Astrocyte (in vitro differentiated cells and primary cell): ENCODE results near the gene OR2A2. TPM values are rescaled to one million over a fixed set of nuclear protein-coding genes. Genes with fewer than 3 reads are reported as not detected.

Experiments used
- DNase-seq: peaks from one replicate; pipeline ENCODE4 v3.0.0-alpha.2; 2010; ENCODE audit warnings: low read depth
- FAIRE-seq: peaks from 2 replicates; lab custom pipeline; 2011; peaks lifted over from hg19 to GRCh38; lab: Jason Lieb, UNC
- H2AFZ ChIP-seq: 2 replicates; pipeline ENCODE4 v1.6.0; 2012; ENCODE audit warnings: low read depth, low read length, inconsistent platforms
- H3K27ac ChIP-seq: 2 replicates; pipeline ENCODE4 v1.5.1; 2011; ENCODE audit warnings: low read depth, low read length, inconsistent platforms
- H3K27me3 ChIP-seq: 2 replicates; pipeline ENCODE4 v1.6.0; 2011; ENCODE audit warnings: low read length, inconsistent platforms; ENCODE audit not compliant: insufficient read depth
- H3K36me3 ChIP-seq: 2 replicates; pipeline ENCODE4 v1.5.1; 2011; ENCODE audit warnings: low read length, inconsistent platforms; ENCODE audit not compliant: insufficient read depth
- H3K4me1 ChIP-seq: 2 replicates; pipeline ENCODE4 v1.5.1; 2011; ENCODE audit warnings: low read length, inconsistent platforms; ENCODE audit not compliant: insufficient read depth
- H3K4me2 ChIP-seq: 2 replicates; pipeline ENCODE4 v1.6.0; 2012; ENCODE audit warnings: low read length, inconsistent platforms
- H3K4me3 ChIP-seq: 2 replicates; pipeline ENCODE4 v1.5.1; 2011; ENCODE audit warnings: low read depth, mild to moderate bottlenecking, low read length, inconsistent platforms; ENCODE audit not compliant: insufficient read depth
- H3K79me2 ChIP-seq: 2 replicates; pipeline ENCODE4 v1.6.0; 2012; ENCODE audit warnings: mild to moderate bottlenecking, low read length, inconsistent platforms; ENCODE audit not compliant: insufficient read depth
- H3K9ac ChIP-seq: 2 replicates; pipeline ENCODE4 v1.6.0; 2012; ENCODE audit warnings: mild to moderate bottlenecking, low read length, inconsistent platforms
- H3K9me3 ChIP-seq: 2 replicates; pipeline ENCODE4 v1.5.1; 2012; ENCODE audit warnings: low read depth, mild to moderate bottlenecking, low read length, inconsistent platforms; ENCODE audit not compliant: insufficient read depth
- H4K20me1 ChIP-seq: 2 replicates; pipeline ENCODE4 v1.6.0; 2012; ENCODE audit warnings: low read length, inconsistent platforms; ENCODE audit not compliant: insufficient read depth
- H3K27ac Mint-ChIP-seq: one replicate; pipeline ENCODE4 v1.8.0; 2021; ENCODE audit warnings: mild to moderate bottlenecking, mixed read lengths; ENCODE audit not compliant: unreplicated experiment
- H3K27me3 Mint-ChIP-seq: one replicate; pipeline ENCODE4 v1.8.0; 2021; ENCODE audit warnings: low read depth, mixed read lengths; ENCODE audit not compliant: unreplicated experiment
- H3K36me3 Mint-ChIP-seq: one replicate; pipeline ENCODE4 v1.8.0; 2021; ENCODE audit warnings: low read depth, mixed read lengths; ENCODE audit not compliant: unreplicated experiment
- H3K4me1 Mint-ChIP-seq: one replicate; pipeline ENCODE4 v1.8.0; 2021; ENCODE audit warnings: low read depth, mixed read lengths; ENCODE audit not compliant: unreplicated experiment
- H3K4me3 Mint-ChIP-seq: one replicate; pipeline ENCODE4 v1.8.0; 2021; ENCODE audit warnings: mild to moderate bottlenecking, moderate library complexity, mixed read lengths; ENCODE audit not compliant: unreplicated experiment
- H3K9me3 Mint-ChIP-seq: one replicate; pipeline ENCODE4 v1.8.0; 2021; ENCODE audit warnings: mild to moderate bottlenecking, mixed read lengths; ENCODE audit not compliant: unreplicated experiment
- CTCF ChIP-seq: IDR thresholded peaks from 2 replicates; pipeline ENCODE4 v1.5.1; 2011; ENCODE audit warnings: low read depth, mild to moderate bottlenecking, inconsistent platforms, low read length, moderate library complexity; ENCODE audit not compliant: insufficient read depth
- EZH2 ChIP-seq: IDR thresholded peaks from 2 replicates; pipeline ENCODE4 v1.6.1; 2012; ENCODE audit warnings: mild to moderate bottlenecking, low read length, inconsistent platforms; ENCODE audit not compliant: insufficient read depth
- total RNA-seq: library from RNA; stranded (reverse); gene quantifications from 2 replicates; pipeline ENCODE4 v1.2.1, GENCODE V29; 2021

Gene OR2A2
- total RNA-seq, 1 donor from 2014 or later, result not detected

- H4K20me1 ChIP-seq, result no peaks in the 10 kb centered on the region
- H3K4me3 Mint-ChIP-seq, result no peak overlapping the region
- no peaks in the 10 kb centered on the region for H3K9me3 Mint-ChIP-seq
- DNase-seq (no peak), FAIRE-seq (no peak)
- no peaks in the 10 kb centered on the region for H3K36me3 Mint-ChIP-seq
- H3K4me3 ChIP-seq, result no peak overlapping the region
- no peaks in the 10 kb centered on the region for H3K79me2 ChIP-seq
- no peak for TF ChIP-seq EZH2
- no peak for TF ChIP-seq CTCF
- no peaks in the 10 kb centered on the region for H3K27me3 ChIP-seq
- H3K4me2 ChIP-seq, result no peak overlapping the region
- H3K27ac ChIP-seq, result no peak overlapping the region
- H2AFZ ChIP-seq, result no peak overlapping the region
- H3K27me3 Mint-ChIP-seq, result peaks cover 3% of the 10 kb centered on the region
- no peaks in the 10 kb centered on the region for H3K9me3 ChIP-seq
- no peaks in the 10 kb centered on the region for H3K4me1 Mint-ChIP-seq
- H3K4me1 ChIP-seq, result no peaks in the 10 kb centered on the region
- no peak overlapping the region for H3K27ac Mint-ChIP-seq
- no peak overlapping the region for H3K9ac ChIP-seq
- no peaks in the 10 kb centered on the region for H3K36me3 ChIP-seq
Measured at GRCh38 chr7:144130730-144131129, 21.3 kb downstream of the OR2A2 start.

DNA sequence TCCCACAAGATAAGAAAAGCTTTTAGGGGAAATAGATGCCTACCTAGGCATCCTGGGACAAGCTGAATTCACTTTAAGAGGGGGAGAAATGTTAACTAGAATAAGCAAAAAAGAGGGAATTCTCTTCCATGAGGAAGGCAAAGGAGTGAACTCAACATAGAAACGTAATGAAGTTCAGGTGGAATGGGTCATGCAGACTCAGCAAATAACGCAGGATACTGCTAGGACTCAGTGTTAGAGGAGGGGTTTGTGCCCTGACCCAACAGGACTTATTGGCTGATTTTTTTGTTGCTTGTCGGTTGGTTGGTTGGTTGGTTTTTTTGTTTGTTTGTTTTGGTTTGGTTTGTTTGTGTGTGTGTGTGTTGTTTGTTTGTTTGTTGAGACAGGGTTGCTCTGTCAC, 22.9 kb downstream of the OR2A2 start:
- no peak for FAIRE-seq
- Mint-ChIP-seq H3K27me3 (peaks cover 3% of the 10 kb centered on the region), H3K36me3 (no peaks in the 10 kb centered on the region), H3K4me3 (no peak overlapping the region), H3K4me1 (no peaks in the 10 kb centered on the region), H3K9me3 (no peaks in the 10 kb centered on the region), H3K27ac (no peak overlapping the region)
- H3K27ac ChIP-seq, result no peak overlapping the region
- H3K79me2 ChIP-seq, result no peaks in the 10 kb centered on the region
- no peak overlapping the region for H3K4me2 ChIP-seq
- H2AFZ ChIP-seq, result no peak overlapping the region
- no peak overlapping the region for H3K9ac ChIP-seq
- H3K4me3 ChIP-seq, result no peak overlapping the region
- no peaks in the 10 kb centered on the region for H3K4me1 ChIP-seq
- H4K20me1 ChIP-seq, result no peaks in the 10 kb centered on the region
- DNase-seq, result no peak
- no peaks in the 10 kb centered on the region for H3K36me3 ChIP-seq
- H3K9me3 ChIP-seq, result no peaks in the 10 kb centered on the region
- no peaks in the 10 kb centered on the region for H3K27me3 ChIP-seq
- no peak for TF ChIP-seq EZH2
- no peak for TF ChIP-seq CTCF

DNA sequence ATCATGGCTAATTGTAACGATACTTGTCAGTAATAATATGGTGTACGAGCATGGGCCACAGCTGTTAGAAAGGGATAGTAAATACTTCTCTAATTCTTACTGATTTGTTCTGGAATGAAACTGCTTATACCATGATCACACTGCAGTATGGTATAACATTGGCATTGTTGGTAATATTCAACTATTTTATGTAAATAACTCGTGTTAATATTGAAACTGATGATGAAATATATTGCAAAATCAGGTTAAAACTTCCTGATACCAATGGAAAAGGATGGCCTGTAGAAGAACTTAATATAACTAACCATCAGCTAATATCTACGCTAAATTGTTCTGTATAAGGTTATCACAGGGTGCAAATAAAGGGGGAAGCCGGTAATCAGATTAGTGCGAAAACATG, 23.9 kb downstream of the OR2A2 start:
- Histone ChIP-seq H3K27ac (no peak overlapping the region), H3K27me3 (no peaks in the 10 kb centered on the region), H4K20me1 (no peaks in the 10 kb centered on the region), H3K79me2 (no peaks in the 10 kb centered on the region), H3K4me2 (no peak overlapping the region), H3K9ac (no peak overlapping the region), H3K4me1 (no peaks in the 10 kb centered on the region), H3K36me3 (no peaks in the 10 kb centered on the region), H3K9me3 (no peaks in the 10 kb centered on the region), H2AFZ (no peak overlapping the region), H3K4me3 (no peak overlapping the region)
- Mint-ChIP-seq H3K36me3 (no peaks in the 10 kb centered on the region), H3K9me3 (no peaks in the 10 kb centered on the region), H3K27me3 (peaks cover 3% of the 10 kb centered on the region), H3K27ac (no peak overlapping the region), H3K4me1 (no peaks in the 10 kb centered on the region), H3K4me3 (no peak overlapping the region)
- DNase-seq, result no peak
- FAIRE-seq, result no peak
- TF ChIP-seq EZH2 (no peak), CTCF (no peak)
